MM.1S (cell line): ENCODE measurements around the gene ABCC11.

Experiments used
- DNase-seq: peaks from one replicate; pipeline ENCODE4 v3.0.0-alpha.2; 2015
- H2AFZ ChIP-seq: fragments of 300-600 bp; sonication (generic); 2 replicates; pipeline ENCODE4 v1.6.0; 2016; ENCODE audit warnings: antibody characterized with exemption, low read length
- H3F3A ChIP-seq: fragments of 300-600 bp; sonication (generic); 2 replicates; pipeline ENCODE4 v1.6.1; 2016; ENCODE audit warnings: mild to moderate bottlenecking, antibody characterized with exemption, low read length, moderate library complexity, mixed read lengths; ENCODE audit not compliant: insufficient read depth
- H3K27ac ChIP-seq: fragments of 300-600 bp; sonication (generic); 2 replicates; pipeline ENCODE4 v1.5.1; 2016; ENCODE audit warnings: mild to moderate bottlenecking, low read length
- H3K27me3 ChIP-seq: fragments of 300-600 bp; sonication (generic); replicated peaks from 2 replicates; pipeline ENCODE4 v1.6.0; 2016; ENCODE audit warnings: low read length; ENCODE audit not compliant: insufficient read depth
- H3K36me3 ChIP-seq: fragments of 300-600 bp; sonication (generic); replicated peaks from 2 replicates; pipeline ENCODE4 v1.6.1; 2016; ENCODE audit warnings: mild to moderate bottlenecking, low read length, mixed read lengths; ENCODE audit not compliant: insufficient read depth
- H3K4me1 ChIP-seq: fragments of 300-600 bp; sonication (generic); 2 replicates; pipeline ENCODE4 v1.6.1; 2016; ENCODE audit warnings: low read length, mixed read lengths
- H3K4me2 ChIP-seq: fragments of 300-600 bp; sonication (generic); 2 replicates; pipeline ENCODE4 v1.6.0; 2016; ENCODE audit warnings: low read depth, low read length
- H3K4me3 ChIP-seq: fragments of 300-600 bp; sonication (generic); 2 replicates; pipeline ENCODE4 v1.5.1; 2016; ENCODE audit warnings: low read length, mixed read lengths
- H3K79me2 ChIP-seq: fragments of 300-600 bp; sonication (generic); 2 replicates; pipeline ENCODE4 v1.6.1; 2016; ENCODE audit warnings: mixed run types, low read length, mixed read lengths
- H3K9ac ChIP-seq: fragments of 300-600 bp; sonication (generic); 2 replicates; pipeline ENCODE4 v1.6.1; 2016; ENCODE audit warnings: low read length, mixed read lengths
- H3K9me2 ChIP-seq: fragments of 300-600 bp; sonication (generic); replicated peaks from 2 replicates; pipeline ENCODE4 v1.6.1; 2016; ENCODE audit warnings: mild to moderate bottlenecking, low read length, mixed read lengths; ENCODE audit not compliant: insufficient read depth
- H3K9me3 ChIP-seq: fragments of 300-600 bp; sonication (generic); replicated peaks from 2 replicates; pipeline ENCODE4 v1.6.1; 2016; ENCODE audit warnings: mild to moderate bottlenecking, low read length, mixed read lengths; ENCODE audit not compliant: insufficient read depth
- H4K20me1 ChIP-seq: fragments of 300-600 bp; sonication (generic); 2 replicates; pipeline ENCODE4 v1.6.1; 2016; ENCODE audit warnings: mild to moderate bottlenecking, low read length, moderate library complexity, mixed read lengths; ENCODE audit not compliant: insufficient read depth
- CTCF ChIP-seq: fragments of 300-600 bp; sonication (generic); IDR thresholded peaks from 2 replicates; pipeline ENCODE4 v1.5.1; 2016; ENCODE audit warnings: antibody characterized with exemption, low read length, mixed read lengths
- EZH2 ChIP-seq: fragments of 300-600 bp; sonication (generic); optimal IDR thresholded peaks from 2 replicates; pipeline ENCODE3; 2017; ENCODE audit warnings: low read depth, mild to moderate bottlenecking, antibody characterized with exemption, low read length, mixed read lengths
- EZH2phosphoT487 ChIP-seq: fragments of 300-600 bp; sonication (generic); IDR thresholded peaks from 2 replicates; pipeline ENCODE4 v1.6.1; 2018; ENCODE audit warnings: antibody characterized with exemption, low read length

The ABCC11 gene

GRCh38 chr16:48138543-48138942 is 108.8 kb downstream of the ABCC11 start:
- Histone ChIP-seq H3K27me3 (no peaks in the 10 kb centered on the region), H2AFZ (no peak overlapping the region), H3K9ac (no peak overlapping the region), H3K9me2 (no peaks in the 10 kb centered on the region), H3K4me2 (no peak overlapping the region), H3K27ac (no peak overlapping the region), H3K36me3 (no peaks in the 10 kb centered on the region), H3K9me3 (no peaks in the 10 kb centered on the region), H3K4me3 (no peak overlapping the region), H4K20me1 (no peaks in the 10 kb centered on the region), H3F3A (no peaks in the 10 kb centered on the region), H3K79me2 (no peaks in the 10 kb centered on the region), H3K4me1 (no peaks in the 10 kb centered on the region)
- no peak for DNase-seq
- TF ChIP-seq CTCF (no peak), EZH2 (no peak), EZH2phosphoT487 (no peak)

- H3K36me3 ChIP-seq = no peaks in the 10 kb centered on the region
- no peak overlapping the region for H2AFZ ChIP-seq
- no peak overlapping the region for H3K4me2 ChIP-seq
- H3K27me3 ChIP-seq = no peaks in the 10 kb centered on the region
- no peaks in the 10 kb centered on the region for H3K79me2 ChIP-seq
- no peak for DNase-seq
- no peak overlapping the region for H3K4me3 ChIP-seq
- H3K9ac ChIP-seq = no peak overlapping the region
- no peaks in the 10 kb centered on the region for H3K4me1 ChIP-seq
- no peaks in the 10 kb centered on the region for H3F3A ChIP-seq
- H3K27ac ChIP-seq = no peak overlapping the region
- H4K20me1 ChIP-seq = no peaks in the 10 kb centered on the region
- no peaks in the 10 kb centered on the region for H3K9me2 ChIP-seq
- TF ChIP-seq CTCF (no peak), EZH2phosphoT487 (no peak), EZH2 (no peak)
- no peaks in the 10 kb centered on the region for H3K9me3 ChIP-seq
Measured at GRCh38 chr16:48137822-48138221, 109.5 kb downstream of the ABCC11 start.

- H3K79me2 ChIP-seq = no peaks in the 10 kb centered on the region
- no peaks in the 10 kb centered on the region for H3K27me3 ChIP-seq
- TF ChIP-seq EZH2 (no peak), EZH2phosphoT487 (no peak), CTCF (no peak)
- H3K4me2 ChIP-seq = no peak overlapping the region
- no peaks in the 10 kb centered on the region for H3K36me3 ChIP-seq
- no peak overlapping the region for H3K4me3 ChIP-seq
- H2AFZ ChIP-seq = no peak overlapping the region
- no peak overlapping the region for H3K27ac ChIP-seq
- DNase-seq = no peak
- H4K20me1 ChIP-seq = no peaks in the 10 kb centered on the region
- no peaks in the 10 kb centered on the region for H3K4me1 ChIP-seq
- no peak overlapping the region for H3K9ac ChIP-seq
- no peaks in the 10 kb centered on the region for H3K9me3 ChIP-seq
- no peaks in the 10 kb centered on the region for H3K9me2 ChIP-seq
- H3F3A ChIP-seq = no peaks in the 10 kb centered on the region
Measured at GRCh38 chr16:48136547-48137360, 110.6 kb downstream of the ABCC11 start.
